ENCODE results near the gene ACACB.

ACACB gene

DNA sequence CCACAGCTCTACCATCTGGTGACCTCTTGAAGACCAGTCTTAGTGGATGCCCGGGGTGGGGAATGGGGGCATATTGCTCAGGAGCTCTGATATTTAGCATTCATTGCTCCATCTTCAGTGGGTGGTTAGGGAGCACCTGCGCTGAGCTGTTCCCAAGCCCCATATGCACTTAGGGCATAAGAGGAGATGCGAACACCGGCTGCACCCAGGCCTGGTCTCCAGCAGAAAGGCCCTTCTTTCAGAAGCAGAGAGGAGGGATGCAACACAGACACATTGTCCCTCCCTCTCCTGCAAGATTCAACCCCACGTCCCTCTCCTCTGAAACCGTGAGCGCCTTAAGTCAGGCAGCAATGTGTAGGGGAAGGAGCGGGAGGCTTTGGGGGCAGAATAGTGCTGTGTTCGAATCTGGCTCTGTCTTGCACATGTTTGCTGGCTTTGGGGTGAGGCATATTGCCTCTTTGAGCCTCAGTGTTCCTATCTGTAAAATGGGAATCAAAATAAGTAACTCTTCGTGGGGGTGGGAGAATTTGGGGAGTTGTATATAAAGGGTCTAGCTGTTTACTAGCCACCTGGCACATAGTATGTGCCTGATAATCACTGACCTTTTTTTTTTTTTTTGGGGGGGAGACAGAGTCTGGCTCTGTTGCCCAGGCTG lies 105.0 kb downstream of the ACACB start:
- DNase-seq, result no peak

DNA sequence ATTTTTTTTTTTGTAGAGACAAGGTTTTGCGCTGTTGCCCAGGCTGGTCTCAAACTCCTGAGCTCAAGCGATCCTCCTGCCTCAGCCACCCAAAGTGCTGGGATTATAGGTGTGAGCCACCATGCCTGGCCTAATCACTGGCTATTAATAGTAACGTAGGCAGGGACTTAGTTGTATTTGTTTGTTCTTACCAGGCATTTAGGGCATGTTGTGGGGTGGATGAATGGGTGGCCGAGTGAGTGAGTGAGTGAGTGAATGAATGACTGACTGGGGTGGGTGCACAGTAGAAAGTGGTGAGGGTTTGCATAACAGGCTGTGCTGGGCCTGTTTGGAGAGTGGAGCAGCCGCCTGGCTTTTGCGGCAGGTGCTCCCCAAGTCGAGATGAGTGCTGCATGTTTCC lies 105.7 kb downstream of the ACACB start:
- no peak for DNase-seq

DNA sequence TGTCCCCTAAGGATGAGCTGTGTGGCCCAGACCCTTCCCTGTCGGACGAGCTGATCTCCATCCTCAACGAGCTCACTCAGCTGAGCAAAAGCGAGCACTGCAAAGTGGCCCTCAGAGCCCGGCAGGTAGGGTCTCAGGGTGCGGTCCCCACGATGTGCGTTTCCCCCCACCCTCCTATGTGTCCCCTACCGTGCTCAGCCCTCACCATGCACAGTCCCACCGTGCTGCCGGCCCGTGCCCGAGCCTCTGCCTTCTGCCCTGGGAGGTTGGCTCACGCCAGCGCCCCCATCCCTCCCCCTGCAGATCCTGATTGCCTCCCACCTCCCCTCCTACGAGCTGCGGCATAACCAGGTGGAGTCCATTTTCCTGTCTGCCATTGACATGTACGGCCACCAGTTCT lies 106.1 kb downstream of the ACACB start:
- no peak for DNase-seq

DNA sequence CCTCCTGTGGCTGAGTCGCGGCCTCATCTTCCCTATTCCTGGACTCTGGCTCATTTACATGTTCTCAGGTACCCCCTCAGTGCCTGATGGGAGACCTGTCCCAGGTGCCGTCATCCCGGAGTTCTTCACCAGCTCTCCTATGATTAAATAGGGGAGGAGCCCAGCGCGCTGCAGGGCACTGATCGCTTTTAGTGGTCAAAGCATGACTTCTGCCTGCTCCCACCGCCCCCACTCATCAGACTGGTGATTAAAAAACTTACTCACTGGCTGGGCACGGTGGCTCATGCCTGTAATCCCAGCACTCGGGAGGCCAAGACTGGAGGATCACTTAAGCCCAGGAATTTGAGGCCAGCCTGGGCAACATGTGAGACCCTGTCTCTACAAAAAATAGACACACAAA lies 106.8 kb downstream of the ACACB start:
- DNase-seq, result no peak

DNA sequence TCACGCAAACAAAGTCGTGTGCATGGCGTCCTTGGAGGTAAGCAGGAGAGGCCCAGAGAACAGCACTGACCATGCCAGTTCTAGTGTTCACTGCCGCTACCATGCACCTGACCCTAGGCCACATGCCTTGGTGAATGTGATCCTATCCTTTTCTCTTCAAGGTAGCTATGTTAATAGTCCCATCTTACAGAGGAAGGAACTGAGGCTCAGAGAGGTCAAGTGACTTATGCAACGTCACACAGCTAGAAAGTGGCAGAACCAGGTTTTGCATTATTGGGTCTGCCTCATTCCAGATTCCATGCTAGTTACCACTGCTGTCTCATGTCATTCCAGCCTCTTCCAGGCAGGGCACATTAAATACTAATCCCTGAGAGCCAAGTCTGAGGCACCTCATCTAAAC lies 107.5 kb downstream of the ACACB start:
- DNase-seq, result no peak

DNA sequence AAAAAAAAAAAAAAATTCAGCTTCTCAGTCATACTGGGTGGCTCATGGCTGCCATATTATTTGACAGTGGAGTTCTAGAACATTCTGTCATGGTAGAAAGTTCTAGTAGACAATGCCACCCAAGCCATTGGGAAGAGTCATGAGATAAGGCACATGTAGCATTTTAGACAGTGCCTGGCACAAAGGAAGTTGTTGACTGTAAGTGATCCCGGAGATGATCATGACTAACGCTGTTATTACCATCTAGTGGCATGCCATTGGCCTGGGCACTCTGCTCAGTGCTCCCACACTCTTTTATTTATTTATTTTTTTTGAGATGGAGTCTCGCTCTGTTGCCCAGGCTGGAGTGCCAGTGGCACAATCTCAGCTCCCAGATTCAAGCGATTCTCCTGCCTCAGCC lies 112.3 kb downstream of the ACACB start:
- no peak for DNase-seq

DNA sequence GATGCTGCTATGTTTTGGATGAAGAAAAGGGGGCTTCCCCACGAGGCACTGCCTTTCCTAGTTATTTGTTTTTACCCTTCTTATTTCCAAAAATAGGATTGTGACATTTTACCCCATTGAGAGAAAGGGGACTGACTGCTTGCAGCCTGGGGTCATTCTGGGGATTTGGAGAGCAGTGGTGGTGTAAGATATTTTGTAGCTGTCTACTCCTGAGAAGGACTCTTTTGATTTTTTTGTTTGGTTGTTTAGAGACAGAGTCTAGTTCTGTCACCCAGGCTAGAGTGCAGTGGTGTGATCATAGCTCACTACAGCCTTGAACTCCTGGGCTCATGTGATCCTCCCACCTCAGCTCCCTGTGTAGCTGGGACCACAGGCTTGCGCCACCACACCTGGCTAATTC lies 113.8 kb downstream of the ACACB start:
- DNase-seq, result no peak

DNA sequence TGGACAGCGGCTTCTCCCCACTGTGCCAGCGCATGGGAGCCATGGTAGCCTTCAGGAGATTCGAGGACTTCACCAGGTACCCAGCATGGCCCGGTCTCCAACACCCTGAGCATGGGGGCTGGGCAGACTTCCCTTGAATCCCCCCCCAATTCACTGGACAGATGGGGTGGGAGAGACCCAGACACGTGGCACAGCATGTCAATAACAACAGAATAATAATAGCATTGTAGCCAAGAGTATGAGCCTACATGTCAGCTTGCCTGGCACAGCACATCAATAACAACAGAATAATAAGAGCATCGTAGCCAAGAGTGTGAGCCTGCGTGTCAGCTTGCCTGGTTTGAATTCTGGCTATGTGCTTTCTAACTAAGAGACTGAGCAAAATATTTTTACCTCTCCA lies 116.3 kb downstream of the ACACB start:
- DNase-seq, result no peak

DNA sequence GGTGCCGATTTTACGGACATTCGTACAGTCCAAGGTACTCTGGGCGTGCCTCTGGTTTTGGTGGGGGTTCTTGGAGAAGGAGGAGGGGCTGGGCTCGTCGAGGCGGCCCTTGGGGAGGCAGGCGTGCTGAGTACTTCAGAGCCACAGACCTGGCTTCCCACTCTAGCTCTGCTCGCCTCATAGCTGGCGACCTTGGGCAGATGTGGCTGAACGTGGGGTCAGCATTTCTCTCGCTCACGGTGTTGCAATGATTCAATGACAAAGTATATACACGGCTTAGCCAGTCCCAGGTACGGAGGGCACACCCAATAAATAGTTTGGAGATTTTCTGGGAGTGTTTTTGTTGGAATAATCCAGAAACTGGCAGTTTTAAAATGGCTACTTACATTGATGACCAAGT lies 117.6 kb downstream of the ACACB start:
- no peak for DNase-seq

DNA sequence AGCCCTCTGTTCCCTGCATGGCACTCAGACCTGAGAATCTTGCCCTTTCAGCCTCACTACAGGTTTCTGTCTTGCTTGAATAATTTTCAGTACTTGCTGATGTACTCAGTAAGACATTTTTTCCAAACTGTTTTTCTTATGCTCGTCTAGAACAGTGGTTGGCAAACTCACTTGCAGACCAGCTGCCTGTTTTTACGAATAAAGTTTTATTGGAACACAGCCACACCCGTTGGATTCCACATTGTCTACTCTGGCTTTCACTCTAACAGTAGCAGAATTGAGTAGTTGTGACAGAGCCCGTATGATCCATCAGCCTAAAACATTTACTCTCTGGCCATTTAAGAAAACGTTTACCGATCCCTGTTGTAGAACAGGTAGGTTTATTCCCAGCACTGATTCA lies 119.9 kb downstream of the ACACB start:
- DNase-seq, result no peak

DNA sequence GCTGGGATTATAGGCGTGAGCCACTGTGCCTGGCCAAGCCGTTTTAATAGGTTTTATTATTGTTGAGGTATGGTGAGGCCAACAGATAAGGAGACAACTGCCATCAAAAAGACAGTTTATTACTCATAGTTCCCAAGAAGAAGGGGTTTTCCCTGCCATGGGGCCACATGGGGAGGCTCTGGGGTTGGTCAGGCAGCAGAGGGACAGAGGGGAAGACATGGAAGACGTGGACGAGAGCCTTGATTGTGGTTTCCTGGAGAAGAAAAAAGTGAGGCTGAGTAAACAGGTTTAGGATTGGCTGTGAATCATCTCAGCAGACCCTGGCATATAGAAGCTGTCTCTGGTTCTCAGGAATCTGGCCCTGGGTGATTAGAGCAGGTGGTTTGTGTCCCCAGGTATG lies 122.8 kb downstream of the ACACB start:
- no peak for DNase-seq

DNA sequence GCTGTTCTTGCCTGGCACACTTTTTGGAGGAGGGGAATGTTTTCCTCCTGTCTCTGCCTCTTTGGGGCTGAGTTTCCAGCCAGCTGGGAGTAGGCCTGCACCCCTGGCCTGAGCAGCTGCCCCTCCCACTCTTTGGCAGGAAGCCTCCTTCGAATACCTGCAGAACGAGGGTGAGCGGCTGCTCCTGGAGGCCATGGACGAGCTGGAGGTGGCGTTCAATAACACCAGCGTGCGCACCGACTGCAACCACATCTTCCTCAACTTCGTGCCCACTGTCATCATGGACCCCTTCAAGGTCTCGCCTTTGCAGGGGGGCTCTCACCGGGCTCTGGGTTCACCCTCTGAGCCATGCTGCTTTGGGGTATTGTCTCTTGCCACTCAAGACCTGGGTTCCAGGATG lies 123.3 kb downstream of the ACACB start:
- DNase-seq, result no peak

DNA sequence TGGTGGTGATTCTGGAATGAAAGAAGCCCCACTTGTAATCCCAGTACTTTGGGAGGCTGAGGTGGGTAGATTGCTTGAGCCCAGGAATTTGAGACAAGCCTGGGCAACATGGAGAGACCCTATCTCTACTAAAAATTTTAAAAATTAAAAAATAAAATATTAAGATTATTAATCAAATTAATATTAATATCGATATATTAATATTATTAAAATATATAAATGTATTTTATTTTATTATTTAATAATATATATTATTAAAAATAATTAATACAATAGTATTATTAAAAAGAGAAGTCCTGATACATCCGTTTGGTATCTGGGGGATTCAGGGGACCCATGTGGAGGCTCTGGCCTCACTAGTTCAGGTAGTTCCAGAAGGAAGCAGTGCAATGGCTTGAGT lies 124.0 kb downstream of the ACACB start:
- no peak for DNase-seq

DNA sequence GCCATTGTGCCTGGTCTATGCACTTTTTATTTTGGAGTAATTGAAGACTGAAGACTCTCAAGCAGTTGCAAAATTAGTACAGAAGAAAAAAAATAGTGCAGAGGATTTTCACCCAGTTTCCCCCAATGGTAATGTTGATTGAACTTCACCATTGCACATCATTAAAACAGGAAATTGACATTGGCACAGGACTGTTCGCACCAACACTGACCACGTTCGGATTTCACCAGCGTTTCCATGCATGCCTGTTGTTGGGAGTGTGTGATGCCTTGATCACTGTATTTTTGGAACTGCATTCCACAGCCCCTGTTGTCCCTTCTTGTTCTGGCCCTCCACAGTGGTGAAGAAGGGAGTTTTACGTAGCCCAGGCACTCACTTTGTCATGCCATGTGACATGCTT lies 125.5 kb downstream of the ACACB start:
- no peak for DNase-seq

DNA sequence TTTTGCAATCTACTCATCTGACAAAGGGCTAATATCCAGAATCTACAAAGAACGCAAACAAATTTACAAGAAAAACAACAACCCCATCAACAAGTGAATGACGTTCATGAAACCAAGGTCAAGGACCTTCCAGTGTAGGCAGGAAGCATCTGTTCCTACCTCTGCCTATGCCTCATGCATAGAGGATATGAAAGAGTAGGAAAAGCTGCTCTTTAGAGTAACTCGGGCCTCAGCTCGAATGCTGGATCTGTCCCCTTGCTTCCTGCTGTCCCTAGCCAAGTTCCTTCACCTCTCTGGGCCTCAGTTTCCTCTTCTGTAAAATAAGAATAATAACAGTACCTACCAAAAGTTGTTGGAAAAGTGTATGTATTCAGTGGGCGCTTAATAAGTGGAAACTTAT lies 127.7 kb downstream of the ACACB start:
- no peak for DNase-seq

DNA sequence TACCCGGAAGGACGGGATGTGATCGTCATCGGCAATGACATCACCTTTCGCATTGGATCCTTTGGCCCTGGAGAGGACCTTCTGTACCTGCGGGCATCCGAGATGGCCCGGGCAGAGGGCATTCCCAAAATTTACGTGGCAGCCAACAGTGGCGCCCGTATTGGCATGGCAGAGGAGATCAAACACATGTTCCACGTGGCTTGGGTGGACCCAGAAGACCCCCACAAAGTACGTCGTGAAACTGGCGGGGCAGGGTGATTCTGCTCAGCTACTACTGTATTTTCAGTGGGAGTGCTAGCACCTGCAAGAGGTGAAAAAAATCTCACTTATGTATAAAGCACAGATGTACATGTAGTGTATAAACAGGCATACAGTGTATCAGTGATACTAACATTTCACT lies 129.8 kb downstream of the ACACB start:
- DNase-seq, result no peak

DNA sequence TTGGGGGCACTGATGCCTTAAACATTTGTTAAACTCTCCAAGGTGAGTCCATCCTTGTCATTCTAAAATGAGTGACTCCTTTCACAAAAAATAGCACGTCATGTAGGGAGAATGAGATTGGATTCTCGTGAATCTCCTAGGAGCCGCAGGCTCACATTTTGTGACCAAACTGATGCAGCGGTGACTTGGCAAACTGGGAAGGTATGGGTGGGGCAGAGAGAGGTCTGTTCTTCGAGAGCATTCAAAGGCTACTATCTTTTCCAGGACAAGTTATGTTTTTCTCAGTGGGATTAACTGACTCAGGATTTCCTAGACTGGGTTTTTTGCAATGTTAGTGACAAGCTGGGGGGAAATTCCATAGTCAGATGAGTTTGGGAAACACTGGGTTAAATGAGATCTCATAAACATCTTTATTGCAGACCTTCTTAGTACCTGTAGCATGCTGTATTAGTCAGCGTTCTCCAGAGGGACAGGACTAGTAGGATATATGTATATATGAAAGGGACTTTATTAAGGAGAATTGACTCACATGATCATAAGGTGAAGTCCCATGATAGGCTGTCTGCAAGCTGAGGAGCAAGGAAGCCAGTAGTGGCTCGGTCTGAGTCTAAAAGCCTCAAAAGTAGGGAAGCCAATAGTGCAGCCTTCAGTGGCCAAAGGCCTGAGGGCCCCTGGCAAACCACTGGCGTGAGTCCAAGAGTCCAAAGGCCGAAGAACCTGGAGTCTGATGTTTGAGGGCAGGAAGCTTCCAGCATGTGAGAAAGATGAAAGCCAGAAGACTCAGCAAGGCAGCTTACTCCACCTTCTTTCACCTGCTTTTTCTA lies 131.7 kb downstream of the ACACB start:
- no peak for DNase-seq

DNA sequence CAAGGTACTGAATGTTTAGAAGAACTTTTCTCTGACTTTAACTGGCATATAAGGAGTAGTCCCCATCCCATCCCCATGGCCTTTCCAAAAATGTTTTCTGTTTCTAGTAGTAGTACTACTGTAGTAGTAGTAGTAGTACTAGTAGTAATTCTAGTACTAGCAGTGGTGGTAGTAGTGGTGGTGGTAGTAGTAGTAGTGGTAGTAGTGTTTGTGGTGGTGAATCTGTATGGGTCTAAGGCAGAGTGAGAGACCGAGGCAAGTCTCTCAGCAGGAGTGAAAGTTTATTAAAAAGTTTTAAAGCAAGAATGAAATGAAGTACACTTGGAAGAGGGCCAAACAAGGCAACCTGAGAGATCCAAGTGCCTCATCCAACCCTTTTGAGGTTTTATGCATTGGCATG lies 134.1 kb downstream of the ACACB start:
- DNase-seq, result no peak

DNA sequence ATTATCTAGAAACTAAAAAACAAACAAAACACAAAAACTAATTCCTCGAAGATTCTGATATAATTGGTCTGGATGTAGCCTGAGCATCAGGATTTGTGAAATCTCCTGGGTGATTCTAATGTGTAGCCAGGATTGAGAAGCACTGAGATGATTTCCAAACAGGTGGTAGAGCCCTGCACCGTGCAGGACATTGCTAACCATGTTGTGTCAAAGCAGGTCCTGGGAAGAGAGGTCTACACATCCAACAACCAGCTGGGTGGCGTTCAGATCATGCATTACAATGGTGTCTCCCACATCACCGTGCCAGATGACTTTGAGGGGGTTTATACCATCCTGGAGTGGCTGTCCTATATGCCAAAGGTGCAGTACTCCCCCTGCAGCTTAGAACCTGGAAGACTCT lies 136.4 kb downstream of the ACACB start:
- no peak for DNase-seq

DNA sequence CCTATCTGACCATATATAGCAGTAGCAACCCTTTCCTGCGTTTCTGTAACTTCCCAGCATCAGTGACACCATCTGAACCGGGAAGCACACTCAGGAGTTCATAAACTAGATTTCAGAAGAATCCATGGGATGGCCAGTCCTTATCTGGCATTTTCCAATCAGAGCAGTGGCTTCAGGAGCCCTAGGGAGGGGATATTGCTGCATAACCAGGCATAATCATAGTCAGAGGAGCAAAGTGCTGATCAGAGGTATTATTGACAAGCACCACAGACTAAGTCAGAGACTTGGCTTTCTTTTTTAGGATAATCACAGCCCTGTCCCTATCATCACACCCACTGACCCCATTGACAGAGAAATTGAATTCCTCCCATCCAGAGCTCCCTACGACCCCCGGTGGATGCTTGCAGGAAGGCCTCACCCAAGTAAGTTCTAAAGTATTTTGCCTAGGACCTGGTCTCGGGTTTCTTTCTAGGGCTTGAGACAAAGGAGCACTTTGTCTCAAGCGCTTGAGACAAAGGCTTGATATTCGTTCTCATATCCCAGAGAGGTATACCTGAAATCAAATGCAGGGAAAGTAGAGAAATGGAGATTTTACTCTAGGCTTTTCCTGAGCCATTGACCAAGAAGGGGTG lies 137.6 kb downstream of the ACACB start:
- DNase-seq, result no peak

DNA sequence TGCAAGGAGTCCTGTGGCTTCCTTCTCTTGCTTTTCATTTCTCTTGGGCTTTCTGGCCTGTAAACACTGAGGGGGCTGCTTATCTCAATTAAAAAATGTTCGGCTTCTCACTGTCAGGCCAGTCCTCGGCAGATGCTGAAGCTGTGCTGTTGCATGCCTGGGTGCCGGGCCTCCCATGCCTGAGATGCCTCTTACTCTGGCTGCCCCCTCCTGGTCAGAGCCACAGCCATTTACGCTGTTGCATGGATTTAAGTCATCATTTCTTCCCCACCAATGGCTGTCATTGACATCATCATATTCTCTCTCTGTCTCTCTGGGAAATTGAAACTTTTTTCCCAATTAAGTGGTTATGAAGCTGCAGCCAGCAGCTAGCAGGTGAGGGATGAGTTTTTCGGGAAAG lies 139.0 kb downstream of the ACACB start:
- no peak for DNase-seq

DNA sequence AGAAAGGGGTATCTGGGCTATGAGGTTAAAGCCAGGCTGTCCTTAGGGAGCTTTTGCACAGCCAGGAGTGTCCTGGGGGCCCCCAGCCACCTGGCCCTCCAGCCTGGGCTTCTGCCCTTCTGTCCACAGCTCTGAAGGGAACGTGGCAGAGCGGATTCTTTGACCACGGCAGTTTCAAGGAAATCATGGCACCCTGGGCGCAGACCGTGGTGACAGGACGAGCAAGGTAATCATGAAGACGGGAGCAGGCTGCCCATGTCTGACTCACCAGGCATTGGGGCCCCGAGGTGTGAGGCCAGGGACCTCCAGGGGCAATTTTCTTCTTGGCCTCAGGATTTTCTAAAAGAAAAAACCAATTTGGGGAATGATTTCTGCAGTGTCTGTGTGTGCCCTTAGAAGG lies 139.6 kb downstream of the ACACB start:
- DNase-seq, result no peak

DNA sequence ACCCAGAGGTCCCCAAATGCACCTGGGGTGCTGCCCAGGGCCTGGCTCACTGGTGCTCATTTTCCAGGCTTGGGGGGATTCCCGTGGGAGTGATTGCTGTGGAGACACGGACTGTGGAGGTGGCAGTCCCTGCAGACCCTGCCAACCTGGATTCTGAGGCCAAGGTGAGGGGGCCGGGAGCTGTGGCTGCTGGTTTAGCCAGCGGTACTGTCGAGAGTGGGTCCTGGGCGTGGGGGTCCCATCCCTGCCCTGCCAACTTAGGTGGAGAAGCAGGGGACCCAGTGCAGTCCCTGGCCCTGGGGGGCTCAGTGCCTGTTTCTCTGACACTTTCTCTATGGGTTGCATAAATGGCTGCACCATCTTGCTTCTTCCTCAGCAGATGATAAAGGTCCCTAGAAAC lies 141.8 kb downstream of the ACACB start:
- no peak for DNase-seq

Measured in fibroblast of skin of right biceps (primary cell).